K562 (cell line): ENCODE measurements around the gene C6orf47. TPM values are rescaled to one million over a fixed set of nuclear protein-coding genes. Genes with fewer than 3 reads are reported as not detected.
A peak's percentile ranks its signal among the peaks of the same experiment; 100 is the strongest.

ENCODE experiments used
- ATAC-seq: fragments of 200-7000 bp; cut with Tn5 transposase; 3 replicates; pipeline ENCODE4 v1.9.1; 2020; ENCODE audit warnings: moderate library complexity
- BruUV-seq: library from RNA; stranded (reverse); fragments of 400-500 nt; replicated peaks from 2 replicates; lab custom pipeline; 2021; lab: Mats Ljungman, UMichigan
- CTCF ChIA-PET: fragments of 300-600 bp; formaldehyde crosslinking; extraction: SDS; loops from one replicate; lab custom pipeline; 2021; ENCODE audit warnings: low intra/inter-chr PET ratio; lab: Yijun Ruan, JAX
- POLR2A ChIA-PET: fragments of 300-600, 350-650 bp; sonication (Branson Sonifier 250); formaldehyde crosslinking; extraction: SDS; loops from one replicate; lab custom pipeline; 2021; ENCODE audit warnings: antibody characterized with exemption, inconsistent platforms; lab: Yijun Ruan, JAX
- DNase-seq, 4 experiments: peaks; one replicate each; pipeline versions ENCODE4 v3.0.0 to v3.0.0-alpha.2; 2011 to 2018; ENCODE audit warnings: low spot score in 3 of 4, mixed read lengths in 3 of 4; ENCODE audit errors: extremely low read depth in 1 of 4
- FAIRE-seq: peaks from 2 replicates; lab custom pipeline; 2011; peaks lifted over from hg19 to GRCh38; lab: Jason Lieb, UNC
- H2AFZ ChIP-seq: 2 replicates; pipeline ENCODE4 v1.6.0; 2011; ENCODE audit warnings: low read depth, low read length, control low read depth, inconsistent platforms
- H3K27ac ChIP-seq: fragments of 200-600 bp; 3 replicates; pipeline ENCODE4 v1.8.0; 2011; ENCODE audit warnings: low read depth, mild to moderate bottlenecking, control low read depth, inconsistent platforms, low read length, moderate library complexity, mixed read lengths; ENCODE audit errors: extremely low read depth
- H3K27me3 ChIP-seq, 2 experiments: fragments of 300-600 bp in 1 of 2; 2 replicates in 1 of 2; 3 replicates in 1 of 2; pipeline versions ENCODE4 v1.6.0 to v1.8.0; 2011; ENCODE audit warnings: inconsistent platforms in 2 of 2, low read length in 2 of 2, mild to moderate bottlenecking in 1 of 2, mixed read lengths in 1 of 2, moderate library complexity in 1 of 2; ENCODE audit not compliant: control insufficient read depth in 2 of 2, insufficient read depth in 2 of 2
- H3K36me3 ChIP-seq: fragments of 300-600 bp; 3 replicates; pipeline ENCODE4 v1.8.0; 2011; ENCODE audit warnings: mild to moderate bottlenecking, low read length, inconsistent platforms; ENCODE audit not compliant: control insufficient read depth, insufficient read depth
- H3K4me1 ChIP-seq, 2 experiments: fragments of 200-600 bp in 1 of 2; replicated peaks in 1 of 2; 2 replicates in 1 of 2; 3 replicates in 1 of 2; pipeline versions ENCODE4 v1.5.1 to v1.8.0; 2011; ENCODE audit warnings: inconsistent platforms in 2 of 2, low read length in 2 of 2, mild to moderate bottlenecking in 1 of 2, mixed read lengths in 1 of 2, moderate library complexity in 1 of 2; ENCODE audit not compliant: control insufficient read depth in 2 of 2, insufficient read depth in 2 of 2
- H3K4me2 ChIP-seq: 2 replicates; pipeline ENCODE4 v1.6.1; 2011; ENCODE audit warnings: low read length, control low read depth, inconsistent platforms, mixed read lengths; ENCODE audit not compliant: insufficient read depth
- H3K4me3 ChIP-seq: fragments of 200-600 bp; sonication (generic), shearing (Covaris generic); 2 replicates; pipeline ENCODE4 v1.5.1; 2016; ENCODE audit warnings: control low read depth, inconsistent platforms
- H3K79me2 ChIP-seq: fragments of 200-600 bp; 3 replicates; pipeline ENCODE4 v1.8.0; 2011; ENCODE audit warnings: low read length, inconsistent platforms; ENCODE audit not compliant: control insufficient read depth, insufficient read depth
- H3K9ac ChIP-seq, 2 experiments: 2 replicates each; pipeline versions ENCODE4 v1.6.0 to v1.6.1; 2011; ENCODE audit warnings: low read depth in 2 of 2, low read length in 2 of 2, control low read depth in 1 of 2, inconsistent platforms in 1 of 2, mild to moderate bottlenecking in 1 of 2, mixed read lengths in 1 of 2; ENCODE audit not compliant: insufficient read depth in 1 of 2
- H3K9me1 ChIP-seq: one replicate; pipeline ENCODE4 v1.6.0; 2011; ENCODE audit warnings: inconsistent platforms, mild to moderate bottlenecking, low read length, moderate library complexity; ENCODE audit not compliant: control insufficient read depth, insufficient read depth
- H3K9me3 ChIP-seq: replicated peaks from 2 replicates; pipeline ENCODE4 v1.5.1; 2011; ENCODE audit warnings: low read depth, low read length, inconsistent platforms; ENCODE audit not compliant: control insufficient read depth, insufficient read depth
- H4K20me1 ChIP-seq: replicated peaks from 2 replicates; pipeline ENCODE4 v1.6.1; 2011; ENCODE audit warnings: low read length, inconsistent platforms, mixed read lengths; ENCODE audit not compliant: control insufficient read depth, insufficient read depth
- ARID2 ChIP-seq: fragments of 450-650 bp; IDR thresholded peaks from 2 replicates; pipeline ENCODE4 v1.6.1; 2017; ENCODE audit warnings: antibody characterized with exemption, mild to moderate bottlenecking
- CBFA2T3 ChIP-seq: fragments of 450-650 bp; IDR thresholded peaks from 2 replicates; pipeline ENCODE4 v1.6.1; 2017
- HDAC1 ChIP-seq, 2 experiments: fragments of 450-650 bp; IDR thresholded peaks; 2 replicates each; pipeline ENCODE4 v1.6.1; 2016 to 2017; ENCODE audit warnings: inconsistent platforms in 1 of 2, mild to moderate bottlenecking in 1 of 2, moderate library complexity in 1 of 2
- JUND ChIP-seq, 2 experiments: IDR thresholded peaks; 2 replicates in 1 of 2; 3 replicates in 1 of 2; pipeline ENCODE4 v1.6.1; 2011; ENCODE audit warnings: borderline replicate concordance in 2 of 2, low read depth in 2 of 2, low read length in 2 of 2, improper control_type of control experiment in 1 of 2, missing biosample characterization in 1 of 2, missing genetic modification characterization in 1 of 2, missing genetic modification reagents in 1 of 2
- MIER1 ChIP-seq: fragments of 450-650 bp; IDR thresholded peaks from 2 replicates; pipeline ENCODE4 v1.6.1; 2016; ENCODE audit warnings: antibody characterized with exemption, mild to moderate bottlenecking, low read depth
- MNT ChIP-seq, 2 experiments: fragments of 450-650 bp; conservative IDR thresholded peaks; 2 replicates each; pipeline ENCODE4 v1.6.1; 2017; ENCODE audit warnings: mild to moderate bottlenecking in 2 of 2, moderate library complexity in 2 of 2
- MTA2 ChIP-seq: fragments of 450-650 bp; IDR thresholded peaks from 2 replicates; pipeline ENCODE4 v1.6.1; 2016; ENCODE audit warnings: low read depth
- NR4A1 ChIP-seq, 2 experiments: fragments of 250-450 bp in 1 of 2; fragments of 450-650 bp in 1 of 2; sonication (Bioruptor Pico) in 1 of 2; IDR thresholded peaks; 2 replicates each; pipeline versions ENCODE4 v1.4.0 to v1.6.1; 2016 to 2020; ENCODE audit warnings: mild to moderate bottlenecking in 2 of 2, missing compliant biosample characterization in 1 of 2, missing genetic modification characterization in 1 of 2, moderate library complexity in 1 of 2
- POLR2AphosphoS5 ChIP-seq: IDR thresholded peaks from 2 replicates; pipeline ENCODE4 v1.6.1; 2011; ENCODE audit warnings: mild to moderate bottlenecking, low read depth, low read length, moderate library complexity; ENCODE audit not compliant: control insufficient read depth, insufficient read depth
- TCF3 ChIP-seq: sonication (generic); formaldehyde crosslinking; IDR thresholded peaks from 2 replicates; pipeline ENCODE4 v1.4.0; 2020; ENCODE audit warnings: mild to moderate bottlenecking, missing genetic modification reagents
- TOE1 ChIP-seq, 2 experiments: fragments of 450-650 bp in 1 of 2; sonication (generic) in 1 of 2; formaldehyde crosslinking in 1 of 2; IDR thresholded peaks; 2 replicates each; pipeline versions ENCODE4 v1.7.1 to v1.8.0; 2016 to 2022; ENCODE audit warnings: borderline replicate concordance in 2 of 2, mild to moderate bottlenecking in 2 of 2, antibody characterized with exemption in 1 of 2, inconsistent platforms in 1 of 2, low read depth in 1 of 2, missing genetic modification reagents in 1 of 2, moderate library complexity in 1 of 2
- YY1 ChIP-seq, 3 experiments: IDR thresholded peaks; 2 replicates each; pipeline ENCODE4 v1.6.1; 2011; ENCODE audit warnings: low read length in 2 of 3, mild to moderate bottlenecking in 2 of 3, moderate library complexity in 2 of 3, borderline replicate concordance in 1 of 3, control low read depth in 1 of 3, low read depth in 1 of 3; ENCODE audit not compliant: insufficient read depth in 3 of 3, insufficient replicate concordance in 2 of 3, control insufficient read depth in 1 of 3, insufficient read length in 1 of 3; ENCODE audit errors: extremely low read depth in 1 of 3
- ZNF24 ChIP-seq: fragments of 450-650 bp; IDR thresholded peaks from 2 replicates; pipeline ENCODE4 v1.6.1; 2016
- ZNF395 ChIP-seq: fragments of 200-800 bp; sonication (Bioruptor generic); IDR thresholded peaks from 2 replicates; pipeline ENCODE4 v1.6.1; 2017; ENCODE audit warnings: missing genetic modification characterization, missing compliant biosample characterization
- ZNF511 ChIP-seq: sonication (generic); formaldehyde crosslinking; IDR thresholded peaks from 2 replicates; pipeline ENCODE4 v1.8.0; 2022; ENCODE audit warnings: mild to moderate bottlenecking, missing genetic modification reagents
- ZNF79 ChIP-seq: fragments of 250-450 bp; sonication (Bioruptor Pico); IDR thresholded peaks from 2 replicates; pipeline ENCODE4 v1.4.0; 2020; ENCODE audit warnings: low read depth, mild to moderate bottlenecking, moderate library complexity
- WGBS: fragments of 100-300 bp; shearing (Covaris generic); methylation state at CpG from one replicate; pipeline ENCODE4 v1.1.6; 2016; ENCODE audit warnings: low coverage, mixed read lengths; ENCODE audit not compliant: insufficient coverage; ENCODE audit errors: missing lambda C conversion rate; 5-methylcytosine and 5-hydroxymethylcytosine counted together
- in situ Hi-C: fragments of 300-500 bp; cut with MboI; formaldehyde crosslinking; loops from 4 replicates; pipeline ENCODE4 v1.15.0; 2018; ENCODE audit warnings: inconsistent platforms, mixed read lengths
- intact Hi-C: fragments of 100-400 bp; cut with micrococcal nuclease; formaldehyde crosslinking; loops from 2 replicates; pipeline ENCODE4 v1.14.2; 2022
- polyA plus RNA-seq, 8 experiments: library from polyadenylated mRNA; depleted of rRNA in 4 of 8; stranded (reverse) in 5 of 8; unstranded in 3 of 8; fragments of >200 nt; fragmentation: Nextera tagmentation in 2 of 8; fragmentation: Illumina TruSeq in 1 of 8; extraction: Ambion mirVana in 2 of 8; extraction: Trizol in 1 of 8; gene quantifications; 2 replicates each; pipeline versions ENCODE4 v1.2.1 to v1.2.3, GENCODE V29; 2011 to 2014; ENCODE audit warnings: inconsistent platforms in 1 of 8, missing spikeins in 1 of 8
- total RNA-seq, 7 experiments: library from RNA; depleted of rRNA in 6 of 7; stranded (reverse); fragments of >200 nt in 6 of 7; fragmentation: Illumina TruSeq in 2 of 7; extraction: Trizol in 2 of 7; gene quantifications; 2 replicates each; pipeline versions ENCODE4 v1.2.1 to v1.2.3, GENCODE V29; 2011 to 2021; ENCODE audit warnings: low replicate concordance in 1 of 7

The C6orf47 gene
- total and polyA plus RNA-seq, 9 of the 15 experiments (the other 6 are each of a cell fraction or from before 2014, with no cell fraction given), result 0.14 to 43.8 (median 27.0) TPM

- 15% methylated on average over 5 of the region's 5 CpGs for WGBS
- Histone ChIP-seq H3K27ac (0 out of 3 replicates have a peak overlapping the region, but pooled peaks have one; percentile 4), H3K9me3 (no peaks in the 10 kb centered on the region), H3K27me3 (no peaks in the 10 kb centered on the region), H3K9ac (peak overlapping the region in 1 of 2 experiments; percentile 77; a peak in 1 of 4 replicates), H2AFZ (no peak overlapping the region), H3K4me2 (peak overlapping the region; percentile 33), H3K36me3 (peaks cover 62% of the 10 kb centered on the region), H3K4me3 (no peak overlapping the region), H3K4me1 (peaks cover 54 to 65% of the 10 kb centered on the region in 2 experiments), H3K9me1 (no peaks in the 10 kb centered on the region), H4K20me1 (no peaks in the 10 kb centered on the region), H3K79me2 (no peaks in the 10 kb centered on the region; the same call in 2 of the 3 replicates)
- no TSS peak for BruUV-seq
- CTCF ChIA-PET, result no interaction called here
- DNase-seq (peak; percentile 70 to 93 (median 86)), ATAC-seq (peak; percentile 65), FAIRE-seq (peak; percentile 79)
- in situ Hi-C loops (loop anchor here (5.0 kb wide), 1 partner anchor 81 kb away; no protein-coding TSS in a partner anchor), intact Hi-C loops (no loop called here)
- POLR2A ChIA-PET, result interaction anchor here (0.6 to 5.1 kb wide), 13 partner anchors 8 to 148 kb away, joined by 3 to 30 read pairs (median 5); partner anchors contain the start of genes ABHD16A, APOM, BAG6 and CSNK2B
- peak in 1 of 3 experiments; percentile 41 for TF ChIP-seq YY1 (IDR thresholded peaks at IDR 0.05; ENCODE audit: borderline replicate concordance in 1 of 3, control insufficient read depth in 1 of 3, extremely low read depth in 1 of 3, insufficient read depth in 3 of 3, insufficient read length in 1 of 3, insufficient replicate concordance in 2 of 3, low read depth in 1 of 3, low read length in 2 of 3)
- TF ChIP-seq NR4A1 (CRISPR knock-in tag; IDR thresholded peaks at IDR 0.05), result 0 out of 2 replicates have a peak, but pooled peaks have one; percentile 48
- no peak for TF ChIP-seq NR4A1 (tag; IDR thresholded peaks at IDR 0.05)
- TF ChIP-seq MIER1, result 0 out of 2 replicates have a peak, but pooled peaks have one; percentile 35
- TF ChIP-seq HDAC1 (IDR thresholded peaks at IDR 0.05), result peak in 1 of 2 experiments; percentile 44; a peak in 2 of 4 replicates
- TF ChIP-seq CBFA2T3, result peak; percentile 83
- 0 out of 4 replicates have a peak, but pooled peaks of 1 of the 2 experiments have one; percentile 29 for TF ChIP-seq MNT (conservative IDR thresholded peaks at IDR 0.05)
- TF ChIP-seq ARID2, result 0 out of 2 replicates have a peak, but pooled peaks have one; percentile 10
- 0 out of 2 replicates have a peak, but pooled peaks have one; percentile 53 for TF ChIP-seq ZNF511
- TF ChIP-seq POLR2AphosphoS5, result peak; percentile 76; the same call in 1 of the 2 replicates
- TF ChIP-seq ZNF395 (CRISPR knock-in tag), result no peak
- no peak for TF ChIP-seq ZNF79 (CRISPR knock-in tag)
- peak; percentile 81 for TF ChIP-seq TCF3 (CRISPR knock-in tag)
- TF ChIP-seq JUND (IDR thresholded peaks at IDR 0.05; ENCODE audit: borderline replicate concordance, low read depth, low read length), result peak; percentile 31; the same call in 1 of the 2 replicates
- no peak; the same call in 2 of the 3 replicates for TF ChIP-seq JUND (tag; IDR thresholded peaks at IDR 0.05; ENCODE audit: borderline replicate concordance, low read depth, low read length)
- TF ChIP-seq MTA2, result peak; percentile 60
- TF ChIP-seq TOE1 (IDR thresholded peaks at IDR 0.05; ENCODE audit: borderline replicate concordance), result peak; percentile 57
- no peak for TF ChIP-seq TOE1 (CRISPR knock-in tag; IDR thresholded peaks at IDR 0.05; ENCODE audit: borderline replicate concordance, low read depth)
- 0 out of 2 replicates have a peak, but pooled peaks have one; percentile 14 for TF ChIP-seq ZNF24
Measured at GRCh38 chr6:31686483-31686882, 25.9 kb upstream of the C6orf47 start.
